Neural cell (in vitro differentiated cells): Measurements from ENCODE around the gene UBR7. TPM values are rescaled to one million over a fixed set of nuclear protein-coding genes. Genes with fewer than 3 reads are reported as not detected.

Source experiments
- H2AFZ ChIP-seq: fragments of 200-600, 300-800 bp; sonication (generic), shearing (Covaris generic); 2 replicates; pipeline ENCODE4 v1.6.0; 2014; ENCODE audit warnings: low read depth, mild to moderate bottlenecking, antibody characterized with exemption, low read length, moderate library complexity
- H3F3A ChIP-seq: fragments of 200-600 bp; shearing (Covaris generic); 2 replicates; pipeline ENCODE4 v1.6.1; 2016; ENCODE audit warnings: mild to moderate bottlenecking, moderate library complexity, mixed read lengths, antibody characterized with exemption, low read length; ENCODE audit not compliant: insufficient read depth, poor library complexity, severe bottlenecking
- H3K27ac ChIP-seq: fragments of 200-600, 300-800 bp; sonication (generic), shearing (Covaris generic); 2 replicates; pipeline ENCODE4 v1.5.1; 2014; ENCODE audit warnings: mild to moderate bottlenecking, low read length, moderate library complexity
- H3K27me3 ChIP-seq: fragments of 300-800, 200-600 bp; sonication (generic), shearing (Covaris generic); 2 replicates; pipeline ENCODE4 v1.6.0; 2014; ENCODE audit warnings: mild to moderate bottlenecking, low read depth, low read length, moderate library complexity; ENCODE audit not compliant: insufficient read depth
- H3K36me3 ChIP-seq: fragments of 300-800, 200-600 bp; sonication (generic), shearing (Covaris generic); 2 replicates; pipeline ENCODE4 v1.5.1; 2014; ENCODE audit warnings: mild to moderate bottlenecking, antibody characterized with exemption, low read length, moderate library complexity; ENCODE audit not compliant: insufficient read depth
- H3K4me2 ChIP-seq: fragments of 300-800, 200-600 bp; sonication (generic), shearing (Covaris generic); 2 replicates; pipeline ENCODE4 v1.6.0; 2014; ENCODE audit warnings: mild to moderate bottlenecking, low read length
- H3K4me3 ChIP-seq: fragments of 300-800, 200-600 bp; sonication (generic), shearing (Covaris generic); 2 replicates; pipeline ENCODE4 v1.5.1; 2014; ENCODE audit warnings: mild to moderate bottlenecking, low read length, moderate library complexity
- H3K79me2 ChIP-seq: fragments of 200-600 bp; shearing (Covaris generic); replicated peaks from 2 replicates; pipeline ENCODE4 v1.6.0; 2014; ENCODE audit warnings: mild to moderate bottlenecking, low read length, moderate library complexity; ENCODE audit not compliant: insufficient read depth
- H3K9ac ChIP-seq: fragments of 300-800, 200-600 bp; sonication (generic), shearing (Covaris generic); 2 replicates; pipeline ENCODE4 v1.6.1; 2016; ENCODE audit warnings: mild to moderate bottlenecking, low read length, mixed read lengths
- H3K9me2 ChIP-seq: fragments of 200-600 bp; shearing (Covaris generic); 2 replicates; pipeline ENCODE4 v1.6.1; 2016; ENCODE audit warnings: mild to moderate bottlenecking, low read length, mixed read lengths; ENCODE audit not compliant: insufficient read depth
- H3K9me3 ChIP-seq: fragments of 200-600, 300-800 bp; sonication (generic), shearing (Covaris generic); 2 replicates; pipeline ENCODE4 v1.6.1; 2016; ENCODE audit warnings: mild to moderate bottlenecking, mixed run types, low read length, moderate library complexity, mixed read lengths
- H4K20me1 ChIP-seq: fragments of 200-600 bp; shearing (Covaris generic); 2 replicates; pipeline ENCODE4 v1.6.1; 2016; ENCODE audit warnings: mild to moderate bottlenecking, mixed run types; ENCODE audit not compliant: insufficient read depth
- CTCF ChIP-seq: fragments of 450-650 bp; IDR thresholded peaks from 2 replicates; pipeline ENCODE4 v1.5.1; 2014; ENCODE audit warnings: antibody characterized with exemption, mild to moderate bottlenecking, moderate library complexity; ENCODE audit not compliant: poor library complexity, severe bottlenecking
- EP300 ChIP-seq: fragments of 450-650 bp; conservative IDR thresholded peaks from 2 replicates; pipeline ENCODE4 v1.6.1; 2014; ENCODE audit warnings: antibody characterized with exemption, mild to moderate bottlenecking, moderate library complexity; ENCODE audit not compliant: poor library complexity, severe bottlenecking
- EZH2 ChIP-seq: fragments of 200-600, 300-800 bp; shearing (Covaris generic), sonication (generic); IDR thresholded peaks from 2 replicates; pipeline ENCODE4 v1.6.1; 2014; ENCODE audit warnings: antibody characterized with exemption, low read length, borderline replicate concordance, mild to moderate bottlenecking; ENCODE audit not compliant: insufficient read depth, poor library complexity, severe bottlenecking
- MXI1 ChIP-seq: fragments of 450-650 bp; conservative IDR thresholded peaks from 2 replicates; pipeline ENCODE4 v1.6.1; 2014; ENCODE audit warnings: antibody characterized with exemption, mild to moderate bottlenecking; ENCODE audit not compliant: poor library complexity, severe bottlenecking
- POLR2AphosphoS5 ChIP-seq: IDR thresholded peaks from 2 replicates; pipeline ENCODE4 v1.6.1; 2012
- RAD21 ChIP-seq: fragments of 450-650 bp; conservative IDR thresholded peaks from 2 replicates; pipeline ENCODE4 v1.6.1; 2014; ENCODE audit warnings: antibody characterized with exemption, mild to moderate bottlenecking, moderate library complexity
- REST ChIP-seq: IDR thresholded peaks from 2 replicates; pipeline ENCODE4 v1.6.1; 2012; ENCODE audit warnings: borderline replicate concordance
- SMC3 ChIP-seq: fragments of 450-650 bp; conservative IDR thresholded peaks from 2 replicates; pipeline ENCODE4 v1.6.1; 2014; ENCODE audit warnings: antibody characterized with exemption, mild to moderate bottlenecking, moderate library complexity; ENCODE audit not compliant: poor library complexity
- TAF1 ChIP-seq: IDR thresholded peaks from 2 replicates; pipeline ENCODE4 v1.6.1; 2012; ENCODE audit warnings: low read depth
- polyA plus RNA-seq: library from polyadenylated mRNA; depleted of rRNA; stranded (reverse); fragments of >200 nt; gene quantifications from 2 replicates; pipeline ENCODE4 v1.2.3, GENCODE V29; 2014

Gene UBR7
- polyA plus RNA-seq, 1 donor from 2014 or later: 34.8 TPM

DNA sequence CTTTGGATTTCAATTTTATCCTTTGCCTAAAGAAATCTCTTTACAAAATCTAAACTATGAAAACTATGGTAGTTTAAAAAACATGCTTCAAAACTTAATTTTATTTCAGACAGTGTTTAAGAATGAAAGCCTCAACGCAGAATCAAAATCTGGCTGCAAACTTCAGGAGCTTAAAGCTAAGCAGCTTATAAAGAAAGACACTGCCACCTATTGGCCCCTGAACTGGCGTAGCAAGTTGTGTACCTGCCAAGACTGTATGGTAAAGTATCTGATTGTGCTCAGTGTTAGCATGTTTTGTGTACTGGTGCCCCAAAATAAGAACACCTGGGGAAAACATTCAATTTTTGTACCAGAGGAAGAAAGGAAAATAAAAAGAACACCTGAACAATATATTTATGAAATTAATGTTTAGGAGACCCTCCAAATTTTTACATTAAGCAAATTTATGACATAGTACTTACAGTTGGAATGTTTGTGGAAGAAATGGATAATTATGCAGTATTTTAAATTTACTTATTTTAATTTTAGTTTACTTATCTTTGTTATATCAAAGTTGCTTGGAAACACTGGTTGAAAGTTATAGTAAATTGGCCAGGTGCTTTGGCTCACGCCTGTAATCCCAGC is 12.2 kb downstream of the UBR7 start:
- H3K79me2 ChIP-seq: no peaks in the 10 kb centered on the region
- no peak overlapping the region for H3K9ac ChIP-seq
- H3K27ac ChIP-seq: no peak overlapping the region
- no peak overlapping the region for H3K4me3 ChIP-seq
- H3K9me2 ChIP-seq: no peaks in the 10 kb centered on the region
- no peak overlapping the region for H2AFZ ChIP-seq
- H3K9me3 ChIP-seq: no peaks in the 10 kb centered on the region
- H3K4me2 ChIP-seq: no peak overlapping the region
- H3K36me3 ChIP-seq: no peaks in the 10 kb centered on the region
- no peaks in the 10 kb centered on the region for H3F3A ChIP-seq
- H4K20me1 ChIP-seq: no peaks in the 10 kb centered on the region
- no peaks in the 10 kb centered on the region for H3K27me3 ChIP-seq
- peak; percentile 73 for TF ChIP-seq SMC3
- TF ChIP-seq RAD21: peak; percentile 80
- no peak for TF ChIP-seq EZH2
- no peak for TF ChIP-seq TAF1
- no peak for TF ChIP-seq EP300
- TF ChIP-seq MXI1: no peak
- no peak for TF ChIP-seq REST
- TF ChIP-seq POLR2AphosphoS5: no peak
- peak; percentile 80 for TF ChIP-seq CTCF

GRCh38 chr14:93220509-93220908 is 13.5 kb downstream of the UBR7 start:
- Histone ChIP-seq H3K79me2 (no peaks in the 10 kb centered on the region), H3K9me2 (no peaks in the 10 kb centered on the region), H3K9me3 (no peaks in the 10 kb centered on the region), H3K4me3 (no peak overlapping the region), H3K4me2 (no peak overlapping the region), H3K27me3 (no peaks in the 10 kb centered on the region), H2AFZ (no peak overlapping the region), H3K9ac (no peak overlapping the region), H3F3A (no peaks in the 10 kb centered on the region), H4K20me1 (no peaks in the 10 kb centered on the region), H3K36me3 (no peaks in the 10 kb centered on the region), H3K27ac (no peak overlapping the region)
- TF ChIP-seq SMC3: no peak
- no peak for TF ChIP-seq REST
- no peak for TF ChIP-seq MXI1
- no peak for TF ChIP-seq RAD21
- no peak for TF ChIP-seq CTCF
- TF ChIP-seq EZH2: no peak
- TF ChIP-seq POLR2AphosphoS5: no peak
